CD14-positive monocyte (primary cell): ENCODE measurements around the gene PGM5. TPM values are rescaled to one million over a fixed set of nuclear protein-coding genes. Genes with fewer than 3 reads are reported as not detected.

Source experiments
- DNase-seq, 3 donors: peaks; one replicate each; pipeline ENCODE4 v3.0.0-alpha.2; 2011 to 2022
- H2AFZ ChIP-seq: 2 replicates; pipeline ENCODE4 v1.6.0; 2012; ENCODE audit warnings: mild to moderate bottlenecking, low read depth, low read length, inconsistent platforms; ENCODE audit not compliant: insufficient read depth, poor library complexity, severe bottlenecking
- H3K27ac ChIP-seq, 2 donors: 1 replicate in 1 of 2; 2 replicates in 1 of 2; pipeline ENCODE4 v1.5.1; 2012 to 2013; ENCODE audit warnings: low read length in 2 of 2, control low read depth in 1 of 2, inconsistent platforms in 1 of 2, low read depth in 1 of 2, mild to moderate bottlenecking in 1 of 2
- H3K27me3 ChIP-seq, 2 donors: one replicate each; pipeline versions ENCODE4 v1.6.0 to v1.6.1; 2011 to 2013; ENCODE audit warnings: low read length in 2 of 2; ENCODE audit not compliant: control insufficient read depth in 2 of 2, insufficient read depth in 2 of 2
- H3K36me3 ChIP-seq, 2 donors: replicated peaks in 1 of 2; 1 replicate in 1 of 2; 2 replicates in 1 of 2; pipeline versions ENCODE4 v1.5.1 to v1.6.1; 2012 to 2013; ENCODE audit warnings: low read length in 2 of 2, control low read depth in 1 of 2, inconsistent platforms in 1 of 2, mild to moderate bottlenecking in 1 of 2; ENCODE audit not compliant: insufficient read depth in 2 of 2, control insufficient read depth in 1 of 2
- H3K4me1 ChIP-seq, 2 donors: 1 replicate in 1 of 2; 2 replicates in 1 of 2; pipeline versions ENCODE4 v1.5.1 to v1.6.1; 2012 to 2013; ENCODE audit warnings: low read length in 2 of 2, control low read depth in 1 of 2, inconsistent platforms in 1 of 2, mild to moderate bottlenecking in 1 of 2, moderate library complexity in 1 of 2; ENCODE audit not compliant: insufficient read depth in 2 of 2, control insufficient read depth in 1 of 2
- H3K4me2 ChIP-seq: replicated peaks from 2 replicates; pipeline ENCODE3; 2012; ENCODE audit warnings: low read length, moderate library complexity, mild to moderate bottlenecking; ENCODE audit not compliant: poor library complexity, severe bottlenecking; ENCODE audit errors: extremely low read depth
- H3K4me3 ChIP-seq, 3 experiments: fragments of 200-600 bp in 1 of 3; sonication (generic) in 1 of 3; replicated peaks in 1 of 3; 1 replicate in 2 of 3; 2 replicates in 1 of 3; pipeline ENCODE4 v1.5.1; 2011 to 2013; ENCODE audit warnings: low read length in 3 of 3, mild to moderate bottlenecking in 3 of 3, control low read depth in 2 of 3, low read depth in 2 of 3, inconsistent platforms in 1 of 3, moderate library complexity in 1 of 3
- H3K79me2 ChIP-seq: 2 replicates; pipeline ENCODE4 v1.6.0; 2012; ENCODE audit warnings: mild to moderate bottlenecking, control low read depth, inconsistent platforms, low read length, moderate library complexity; ENCODE audit not compliant: insufficient read depth
- H3K9ac ChIP-seq: 2 replicates; pipeline ENCODE4 v1.6.0; 2017; ENCODE audit warnings: low read length, mild to moderate bottlenecking; ENCODE audit not compliant: insufficient read depth, poor library complexity, severe bottlenecking
- H3K9me3 ChIP-seq, 2 donors: replicated peaks in 1 of 2; 1 replicate in 1 of 2; 2 replicates in 1 of 2; pipeline versions ENCODE4 v1.5.1 to v1.6.1; 2012 to 2013; ENCODE audit warnings: low read length in 2 of 2, control low read depth in 1 of 2; ENCODE audit not compliant: control insufficient read depth in 1 of 2, insufficient read depth in 1 of 2
- H4K20me1 ChIP-seq: 2 replicates; pipeline ENCODE4 v1.6.0; 2012; ENCODE audit warnings: mild to moderate bottlenecking, low read length, control low read depth, moderate library complexity; ENCODE audit not compliant: insufficient read depth
- H3K27ac Mint-ChIP-seq, 7 donors: one replicate each; pipeline ENCODE4 v1.8.0; 2020; ENCODE audit warnings: mild to moderate bottlenecking in 7 of 7, mixed read lengths in 7 of 7, moderate library complexity in 6 of 7, inconsistent platforms in 2 of 7
- H3K27me3 Mint-ChIP-seq, 3 donors: one replicate each; pipeline ENCODE4 v1.8.0; 2021 to 2022; ENCODE audit warnings: low read depth in 3 of 3, mild to moderate bottlenecking in 3 of 3, mixed read lengths in 3 of 3, moderate library complexity in 3 of 3, inconsistent platforms in 1 of 3
- H3K36me3 Mint-ChIP-seq, 2 donors: one replicate each; pipeline ENCODE4 v1.8.0; 2020; ENCODE audit warnings: mixed read lengths in 2 of 2, inconsistent platforms in 1 of 2, mild to moderate bottlenecking in 1 of 2
- H3K4me1 Mint-ChIP-seq: one replicate; pipeline ENCODE4 v1.8.0; 2020; ENCODE audit warnings: mild to moderate bottlenecking, mixed read lengths
- H3K4me3 Mint-ChIP-seq, 2 donors: one replicate each; pipeline ENCODE4 v1.8.0; 2020; ENCODE audit warnings: mild to moderate bottlenecking in 2 of 2, mixed read lengths in 2 of 2, moderate library complexity in 1 of 2
- H3K9me3 Mint-ChIP-seq, 7 donors: one replicate each; pipeline ENCODE4 v1.8.0; 2020 to 2022; ENCODE audit warnings: mixed read lengths in 7 of 7, mild to moderate bottlenecking in 6 of 7, moderate library complexity in 6 of 7, inconsistent platforms in 2 of 7
- CTCF ChIP-seq: fragments of 200-600 bp; IDR thresholded peaks from one replicate; pipeline ENCODE4 v1.8.0; 2022; ENCODE audit warnings: antibody characterized with exemption, mild to moderate bottlenecking
- WGBS: methylation state at CpG from one replicate; pipeline ENCODE4 v1.1.5; 2013; ENCODE audit warnings: missing lambda C conversion rate; ENCODE audit not compliant: insufficient coverage; 5-methylcytosine and 5-hydroxymethylcytosine counted together
- intact Hi-C, 2 donors: fragments of 100-400 bp; cut with micrococcal nuclease; formaldehyde crosslinking; loops; one replicate each; pipeline versions ENCODE4 v1.15.0 to v1.15.1; 2023
- polyA plus RNA-seq, 3 donors: library from polyadenylated mRNA; depleted of rRNA in 1 of 3; unstranded in 2 of 3; stranded (reverse) in 1 of 3; fragments of 300-500 nt in 2 of 3; fragments of >200 nt in 1 of 3; fragmentation: Illumina TruSeq in 2 of 3; gene quantifications; 1 replicate in 2 of 3; 2 replicates in 1 of 3; pipeline ENCODE4 v1.2.3, GENCODE V29; 2012 to 2021

Gene PGM5
- polyA plus RNA-seq, 3 donors = 0.35 to 1.2 (median 1.1) TPM

DNA sequence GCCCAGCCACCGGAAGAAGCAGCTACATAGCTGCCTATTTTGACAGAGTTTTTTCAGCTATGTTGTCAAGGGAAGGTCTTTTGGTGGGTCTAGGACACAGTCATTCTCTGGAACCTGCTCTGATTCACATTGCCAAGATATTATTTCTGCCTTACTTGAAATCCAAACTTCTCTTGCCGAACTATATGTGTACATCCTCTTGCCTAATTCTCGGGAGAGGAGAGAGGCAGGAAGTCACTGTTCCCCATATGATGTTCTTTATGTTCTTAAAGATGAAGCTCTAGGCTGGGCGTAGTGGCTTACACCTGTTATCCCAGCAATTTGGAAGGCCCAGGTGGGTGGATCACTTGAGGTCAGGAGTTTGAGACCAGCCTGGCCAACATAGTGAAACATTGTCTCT, 175.7 kb downstream of the PGM5 start:
- H3K4me1 Mint-ChIP-seq = peaks cover 37% of the 10 kb centered on the region
- H2AFZ ChIP-seq = peak overlapping the region; percentile 70
- no CpG with 5 or more reads among the region's 4 CpGs for WGBS

GRCh38 chr9:68533678-68534077, 177.3 kb downstream of the PGM5 start:
- H3K36me3 ChIP-seq = no peaks in the 10 kb centered on the region
- no peak overlapping the region for H3K4me2 ChIP-seq
- H3K79me2 ChIP-seq = no peaks in the 10 kb centered on the region
- no peak overlapping the region for H2AFZ ChIP-seq
- no peaks in the 10 kb centered on the region for H3K9me3 ChIP-seq
- 100% methylated on average over 1 of the region's 3 CpGs for WGBS
- intact Hi-C loops = no loop called here
- peaks cover 20 to 23% of the 10 kb centered on the region in 2 donors for H3K4me1 ChIP-seq
- no peak overlapping the region for H3K9ac ChIP-seq
- H3K36me3 Mint-ChIP-seq = no peaks in the 10 kb centered on the region
- no peak overlapping the region for H3K4me3 Mint-ChIP-seq
- no peaks in the 10 kb centered on the region for H4K20me1 ChIP-seq
- peaks cover 32% of the 10 kb centered on the region for H3K4me1 Mint-ChIP-seq
- no peaks in the 10 kb centered on the region for H3K9me3 Mint-ChIP-seq
- no peak overlapping the region for H3K27ac ChIP-seq
- H3K27me3 Mint-ChIP-seq = peaks cover 0 to 3% (median 2%) of the 10 kb centered on the region in 3 donors
- no peaks in the 10 kb centered on the region for H3K27me3 ChIP-seq
- H3K27ac Mint-ChIP-seq = no peak overlapping the region
- no peak overlapping the region for H3K4me3 ChIP-seq
- no peak for TF ChIP-seq CTCF
- DNase-seq = no peak

More for the DNA sequence above, 175.7 kb downstream of the PGM5 start:
- H3K27me3 ChIP-seq = no peaks in the 10 kb centered on the region
- peak; percentile 35 to 45 (median 38) for DNase-seq
- H3K4me1 ChIP-seq = peaks cover 23 to 26% of the 10 kb centered on the region in 2 donors
- no peak for TF ChIP-seq CTCF
- intact Hi-C loops = no loop called here
- peak overlapping the region; percentile 74 to 93 (median 81) for H3K27ac Mint-ChIP-seq
- no peaks in the 10 kb centered on the region for H3K9me3 ChIP-seq
- H3K79me2 ChIP-seq = no peaks in the 10 kb centered on the region
- no peak overlapping the region for H3K9ac ChIP-seq
- H3K4me2 ChIP-seq = peak overlapping the region; percentile 15
- H3K4me3 ChIP-seq = peak overlapping the region in 1 of 3 experiments; percentile 13
- no peaks in the 10 kb centered on the region for H3K9me3 Mint-ChIP-seq
- H3K36me3 ChIP-seq = no peaks in the 10 kb centered on the region
- no peaks in the 10 kb centered on the region for H3K36me3 Mint-ChIP-seq
- H4K20me1 ChIP-seq = no peaks in the 10 kb centered on the region
- peak overlapping the region; percentile 59 to 72 for H3K27ac ChIP-seq
- peaks cover 0 to 3% (median 2%) of the 10 kb centered on the region in 3 donors for H3K27me3 Mint-ChIP-seq
- H3K4me3 Mint-ChIP-seq = peak overlapping the region; percentile 29 to 45
